GM18508 (cell line): ENCODE measurements around the gene ECT2L.

ENCODE experiments used
- ATAC-seq: cut with Tn5 transposase; IDR thresholded peaks from one replicate; pipeline ENCODE4 v1.9.1; 2021; ENCODE audit warnings: moderate number of reproducible peaks; ENCODE audit not compliant: insufficient read depth, unreplicated experiment

The ECT2L gene

GRCh38 chr6:138856654-138857053 lies 60.8 kb downstream of the ECT2L start:
- no peak for ATAC-seq

- no peak for ATAC-seq
These were observed 61.9 kb downstream of the ECT2L start for GRCh38 chr6:138857775-138858174.

- ATAC-seq: no peak
These were observed 66.6 kb downstream of the ECT2L start for GRCh38 chr6:138862456-138862855.

GRCh38 chr6:138863321-138863720 lies 67.4 kb downstream of the ECT2L start:
- no peak for ATAC-seq

GRCh38 chr6:138864343-138864890 lies 68.5 kb downstream of the ECT2L start:
- no peak for ATAC-seq

GRCh38 chr6:138865480-138866109 lies 69.7 kb downstream of the ECT2L start:
- no peak for ATAC-seq

- ATAC-seq: no peak
These were observed 72.3 kb downstream of the ECT2L start for GRCh38 chr6:138868181-138868580.

- no peak for ATAC-seq
These were observed 73.5 kb downstream of the ECT2L start for GRCh38 chr6:138869398-138869797.

GRCh38 chr6:138873191-138873590 lies 77.3 kb downstream of the ECT2L start:
- no peak for ATAC-seq

GRCh38 chr6:138882369-138883017 lies 86.6 kb downstream of the ECT2L start:
- ATAC-seq: peak; percentile 75

GRCh38 chr6:138885156-138885819 lies 89.4 kb downstream of the ECT2L start:
- ATAC-seq: no peak

GRCh38 chr6:138891255-138891986 lies 95.5 kb downstream of the ECT2L start:
- ATAC-seq: no peak

GRCh38 chr6:138896104-138896756 lies 100.3 kb downstream of the ECT2L start:
- ATAC-seq: no peak

- no peak for ATAC-seq
These were observed 101.1 kb downstream of the ECT2L start for GRCh38 chr6:138897031-138897430.

GRCh38 chr6:138907167-138907566 lies 111.3 kb downstream of the ECT2L start:
- no peak for ATAC-seq

GRCh38 chr6:138909511-138909910 lies 113.6 kb downstream of the ECT2L start:
- ATAC-seq: no peak

- ATAC-seq: no peak
These were observed 114.1 kb downstream of the ECT2L start for GRCh38 chr6:138909975-138910374.

GRCh38 chr6:138912308-138912707 lies 116.4 kb downstream of the ECT2L start:
- ATAC-seq: no peak

GRCh38 chr6:138914701-138915100 lies 118.8 kb downstream of the ECT2L start:
- no peak for ATAC-seq

- ATAC-seq: no peak
These were observed 125.0 kb downstream of the ECT2L start for GRCh38 chr6:138920906-138921305.
